GM12878 (cell line): ENCODE data around the gene TMEM272.

Source experiments
- BACH1 ChIP-seq: fragments of 450-650 bp; IDR thresholded peaks from 2 replicates; pipeline ENCODE4 v1.6.1; 2017; ENCODE audit warnings: mild to moderate bottlenecking, borderline replicate concordance
- CBFB ChIP-seq: IDR thresholded peaks from 2 replicates; pipeline ENCODE4 v1.6.1; 2016; ENCODE audit warnings: antibody characterized with exemption, low read depth
- ELK1 ChIP-seq: IDR thresholded peaks from 2 replicates; pipeline ENCODE4 v1.6.1; 2012; ENCODE audit warnings: low read depth, low read length, improper control_type of control experiment
- EP300 ChIP-seq, 2 experiments: fragments of 150-350 bp in 1 of 2; IDR thresholded peaks; 2 replicates each; pipeline ENCODE4 v1.6.1; 2011 to 2012; ENCODE audit warnings: low read depth in 2 of 2, low read length in 2 of 2, borderline replicate concordance in 1 of 2, improper control_type of control experiment in 1 of 2, inconsistent platforms in 1 of 2; ENCODE audit not compliant: control insufficient read depth in 1 of 2
- EZH2 ChIP-seq: IDR thresholded peaks from 2 replicates; pipeline ENCODE4 v1.6.1; 2012; ENCODE audit warnings: low read depth, mild to moderate bottlenecking, control low read depth, inconsistent platforms, low read length, borderline replicate concordance; ENCODE audit not compliant: control insufficient read depth
- POLR2A ChIP-seq: IDR thresholded peaks from 2 replicates; pipeline ENCODE4 v1.6.1; 2011; ENCODE audit warnings: low read depth, mild to moderate bottlenecking, low read length
- POLR2AphosphoS5 ChIP-seq: IDR thresholded peaks from 2 replicates; pipeline ENCODE4 v1.6.1; 2011; ENCODE audit warnings: mild to moderate bottlenecking, low read length, inconsistent platforms
- RAD21 ChIP-seq: IDR thresholded peaks from 2 replicates; pipeline ENCODE4 v1.6.1; 2011; ENCODE audit warnings: mild to moderate bottlenecking, low read depth, low read length, moderate library complexity; ENCODE audit not compliant: insufficient read depth
- SPI1 ChIP-seq: IDR thresholded peaks from 2 replicates; pipeline ENCODE4 v1.6.1; 2011; ENCODE audit warnings: low read depth, mild to moderate bottlenecking, low read length, moderate library complexity, borderline replicate concordance; ENCODE audit not compliant: insufficient read depth
- SUZ12 ChIP-seq: fragments of 200-600 bp; sonication (generic); IDR thresholded peaks from one replicate; pipeline ENCODE4 v1.6.1; 2018; ENCODE audit warnings: antibody characterized with exemption, mild to moderate bottlenecking; ENCODE audit not compliant: unreplicated experiment
- TCF3 ChIP-seq: IDR thresholded peaks from 2 replicates; pipeline ENCODE4 v1.6.1; 2012; ENCODE audit warnings: low read depth, mild to moderate bottlenecking, low read length, borderline replicate concordance; ENCODE audit not compliant: insufficient read depth
- YY1 ChIP-seq: IDR thresholded peaks from 2 replicates; pipeline ENCODE4 v1.6.1; 2011; ENCODE audit warnings: low read depth, mild to moderate bottlenecking, low read length
- ZNF274 ChIP-seq: IDR thresholded peaks from one replicate; pipeline ENCODE4 v1.8.0; 2011; ENCODE audit not compliant: insufficient read length, insufficient read depth
- TF ChIP-seq, protein P1 (sequence below), 3 experiments: IDR thresholded peaks in 2 of 3; conservative IDR thresholded peaks in 1 of 3; 2 replicates each; pipeline ENCODE4 v1.5.1; 2011; ENCODE audit warnings: low read depth in 3 of 3, low read length in 3 of 3, mild to moderate bottlenecking in 3 of 3, control low read depth in 2 of 3, moderate library complexity in 2 of 3, inconsistent platforms in 1 of 3, mixed read lengths in 1 of 3; ENCODE audit not compliant: control insufficient read depth in 2 of 3, insufficient read depth in 1 of 3; ENCODE audit errors: extremely low read depth in 1 of 3

GRCh38 chr13:51772781-51773180, 72.2 kb downstream of the TMEM272 start:
- TF ChIP-seq EP300 (IDR thresholded peaks at IDR 0.05; ENCODE audit: borderline replicate concordance in 1 of 2, control insufficient read depth in 1 of 2, low read depth in 2 of 2, low read length in 2 of 2) (no peak), EZH2 (no peak), RAD21 (no peak), SUZ12 (no peak), TCF3 (no peak), BACH1 (no peak), YY1 (no peak), POLR2AphosphoS5 (no peak), ZNF274 (no peak), POLR2A (no peak), ELK1 (no peak), SPI1 (no peak), CBFB (no peak)
- TF ChIP-seq, protein P1, sequence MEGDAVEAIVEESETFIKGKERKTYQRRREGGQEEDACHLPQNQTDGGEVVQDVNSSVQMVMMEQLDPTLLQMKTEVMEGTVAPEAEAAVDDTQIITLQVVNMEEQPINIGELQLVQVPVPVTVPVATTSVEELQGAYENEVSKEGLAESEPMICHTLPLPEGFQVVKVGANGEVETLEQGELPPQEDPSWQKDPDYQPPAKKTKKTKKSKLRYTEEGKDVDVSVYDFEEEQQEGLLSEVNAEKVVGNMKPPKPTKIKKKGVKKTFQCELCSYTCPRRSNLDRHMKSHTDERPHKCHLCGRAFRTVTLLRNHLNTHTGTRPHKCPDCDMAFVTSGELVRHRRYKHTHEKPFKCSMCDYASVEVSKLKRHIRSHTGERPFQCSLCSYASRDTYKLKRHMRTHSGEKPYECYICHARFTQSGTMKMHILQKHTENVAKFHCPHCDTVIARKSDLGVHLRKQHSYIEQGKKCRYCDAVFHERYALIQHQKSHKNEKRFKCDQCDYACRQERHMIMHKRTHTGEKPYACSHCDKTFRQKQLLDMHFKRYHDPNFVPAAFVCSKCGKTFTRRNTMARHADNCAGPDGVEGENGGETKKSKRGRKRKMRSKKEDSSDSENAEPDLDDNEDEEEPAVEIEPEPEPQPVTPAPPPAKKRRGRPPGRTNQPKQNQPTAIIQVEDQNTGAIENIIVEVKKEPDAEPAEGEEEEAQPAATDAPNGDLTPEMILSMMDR (IDR thresholded peaks at IDR 0.05 in 2 of 3, conservative IDR thresholded peaks at IDR 0.05 in 1 of 3; ENCODE audit: control insufficient read depth in 2 of 3, extremely low read depth in 1 of 3, insufficient read depth in 1 of 3, low read depth in 3 of 3, low read length in 3 of 3) = no peak
